GM21447 (cell line): ENCODE results near the gene PPP1R13L.
"Not testable (repeated sequence)": the region's sequence is repeated elsewhere in the genome, so short reads cannot be mapped to it uniquely, and the experiment has no call there.

Experiments used
- ATAC-seq: cut with Tn5 transposase; IDR thresholded peaks from one replicate; pipeline ENCODE4 v1.9.1; 2021; ENCODE audit not compliant: unreplicated experiment

The PPP1R13L gene

DNA sequence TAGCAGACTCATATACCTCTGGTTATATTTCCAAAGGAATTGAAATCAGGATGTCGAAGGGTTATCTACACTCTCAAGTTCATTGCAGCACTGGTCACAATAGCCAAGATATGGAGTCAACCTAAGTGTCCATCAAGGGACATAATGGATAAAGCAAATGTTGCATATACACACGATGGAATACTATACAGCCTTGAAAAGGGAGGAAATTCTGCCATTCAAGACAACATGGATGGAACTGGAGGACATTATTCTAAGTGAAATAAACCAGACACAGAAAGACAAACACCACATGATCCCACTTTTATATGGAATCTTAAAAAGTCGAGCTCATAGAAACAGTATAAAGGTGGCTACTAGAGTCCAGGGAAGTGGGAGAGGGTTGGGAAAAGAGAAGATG, 32.5 kb upstream of the PPP1R13L start:
- ATAC-seq: no peak

DNA sequence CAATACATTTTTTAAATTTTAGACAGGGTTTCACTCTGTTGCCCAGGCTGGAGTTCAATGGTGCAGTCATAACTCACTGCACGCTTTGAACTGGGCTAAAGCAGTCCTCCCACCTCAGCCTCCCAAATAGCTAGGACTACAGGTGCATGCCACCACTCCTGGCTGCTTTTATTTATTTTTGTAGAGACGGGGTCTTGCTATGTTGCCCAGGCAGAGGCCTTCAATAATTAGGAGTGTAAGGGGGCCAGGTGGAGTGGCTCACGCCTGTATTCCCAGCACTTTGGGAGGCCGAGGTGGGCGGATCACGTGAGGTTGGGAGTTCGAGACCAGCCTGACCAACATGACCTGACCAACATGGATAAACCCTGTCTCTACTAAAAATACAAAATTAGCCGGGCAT, 27.7 kb upstream of the PPP1R13L start:
- ATAC-seq: not testable (repeated sequence)

DNA sequence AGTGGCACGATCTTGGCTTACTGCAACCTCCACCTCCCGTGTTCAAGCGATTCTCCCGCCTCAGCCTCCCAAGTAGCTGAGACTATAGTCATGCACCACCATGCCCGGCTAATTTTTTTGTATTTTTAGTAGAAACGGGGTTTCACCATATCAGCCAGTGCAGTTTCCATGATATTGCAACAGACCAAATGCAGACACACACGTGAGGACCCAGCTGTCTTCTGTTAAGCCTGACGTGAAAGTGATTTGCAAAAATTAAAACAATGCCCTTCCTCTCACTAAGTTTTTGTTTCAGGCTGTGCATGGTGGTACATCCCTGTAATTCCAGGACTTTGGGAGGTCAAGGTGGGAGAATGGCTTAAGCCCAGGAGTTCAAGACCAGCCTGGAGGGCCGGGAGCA, 26.1 kb upstream of the PPP1R13L start:
- not testable (repeated sequence) for ATAC-seq

DNA sequence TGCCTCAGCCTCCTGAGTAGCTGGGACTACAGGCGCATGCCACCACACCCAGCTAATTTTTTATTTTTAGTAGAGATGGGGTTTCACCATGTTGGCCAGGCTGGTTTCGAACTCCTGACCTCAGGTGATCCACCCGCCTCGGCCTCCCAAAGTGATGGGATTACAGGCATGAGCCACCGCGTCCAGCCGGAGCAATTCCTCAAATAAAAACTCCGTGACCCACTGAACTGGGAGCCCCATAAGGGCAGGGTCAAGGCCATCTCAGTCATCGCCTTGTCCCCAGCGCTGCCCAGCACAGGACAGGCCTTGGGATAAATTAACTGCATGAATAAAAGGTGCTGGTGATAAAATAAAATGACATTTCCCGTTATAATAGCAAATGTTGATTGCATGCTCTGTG, 25.0 kb upstream of the PPP1R13L start:
- ATAC-seq: not testable (repeated sequence)

DNA sequence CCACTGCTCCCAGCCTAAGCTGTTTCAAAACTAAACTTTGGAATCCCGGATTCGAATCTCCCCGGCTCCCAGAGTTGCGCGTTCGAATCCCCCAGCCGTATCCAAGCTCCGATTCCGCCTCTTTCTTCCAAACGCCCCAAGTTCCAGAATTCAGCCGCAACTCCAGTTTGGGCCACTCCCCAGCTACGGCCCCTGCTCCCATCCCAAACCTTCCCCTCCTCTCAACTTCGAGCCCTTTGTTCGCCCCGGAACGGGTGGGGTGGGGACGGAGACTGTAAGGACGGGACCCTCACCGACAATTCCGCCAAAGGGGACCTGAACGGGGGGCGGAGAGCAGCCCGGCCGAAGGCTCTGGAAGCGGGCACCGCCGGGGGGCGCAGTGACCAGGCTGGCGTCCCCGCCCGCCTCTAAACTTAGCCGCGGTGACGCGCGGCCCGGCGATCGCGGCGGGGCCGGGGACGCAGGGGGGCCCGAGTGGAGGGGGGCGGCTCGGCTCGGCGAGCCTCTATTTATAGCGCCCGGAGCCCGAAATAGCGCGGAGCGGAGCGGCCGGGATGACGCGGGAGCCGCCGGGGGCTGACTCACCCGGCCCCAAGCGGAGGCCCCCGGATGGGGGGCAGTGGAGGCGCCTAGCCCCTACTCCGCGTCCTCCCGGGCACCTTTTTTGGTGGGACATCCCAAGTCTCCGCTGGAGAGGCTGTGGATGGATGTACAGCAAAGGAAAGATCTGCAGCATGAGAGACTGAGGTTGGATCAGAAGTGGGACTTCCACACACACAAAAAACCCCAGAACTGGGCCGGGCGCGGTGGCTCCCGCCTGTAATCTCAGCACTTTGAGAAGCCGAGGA, 23.7 kb upstream of the PPP1R13L start:
- ATAC-seq: no peak

DNA sequence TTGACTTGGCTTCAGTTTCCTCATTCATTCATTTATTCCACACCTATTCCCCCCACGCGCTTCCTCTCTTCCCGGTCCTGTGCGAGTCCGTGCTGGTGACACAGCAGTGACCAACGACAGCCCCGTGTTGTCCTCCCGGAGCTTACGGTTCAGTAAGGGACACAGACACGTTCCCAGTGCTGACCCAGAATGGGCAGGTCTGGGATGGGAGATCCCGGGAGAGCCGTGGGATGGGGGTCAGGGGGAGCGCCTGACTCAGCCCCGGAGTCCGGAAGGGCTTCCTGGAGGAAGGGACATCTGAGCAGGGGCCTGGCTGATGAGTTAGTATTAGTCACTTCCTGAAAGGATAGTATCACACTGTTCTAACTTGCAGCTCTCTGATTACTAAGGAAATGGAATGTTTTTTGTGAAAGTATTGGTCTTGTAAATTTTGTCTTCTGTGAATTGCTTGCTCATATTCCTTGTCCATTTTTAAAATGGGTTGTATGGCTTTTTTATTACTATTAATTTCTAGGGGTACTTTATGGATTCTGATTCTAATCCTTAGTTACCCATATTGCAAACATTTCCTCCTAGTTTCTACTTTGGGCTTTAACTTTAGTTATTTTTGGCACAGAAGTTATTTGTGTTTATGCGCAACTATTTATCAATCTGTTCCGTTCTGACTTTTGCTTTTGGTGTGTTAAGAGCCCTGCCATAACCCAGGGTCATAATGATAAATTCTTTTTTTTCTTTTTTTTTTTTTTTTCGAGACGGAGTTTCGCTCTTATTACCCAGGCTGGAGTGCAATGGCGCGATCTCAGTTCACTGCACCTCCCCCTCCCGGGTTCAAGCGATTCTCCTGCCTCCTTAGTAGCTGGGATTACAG, 19.6 kb upstream of the PPP1R13L start:
- no peak for ATAC-seq

DNA sequence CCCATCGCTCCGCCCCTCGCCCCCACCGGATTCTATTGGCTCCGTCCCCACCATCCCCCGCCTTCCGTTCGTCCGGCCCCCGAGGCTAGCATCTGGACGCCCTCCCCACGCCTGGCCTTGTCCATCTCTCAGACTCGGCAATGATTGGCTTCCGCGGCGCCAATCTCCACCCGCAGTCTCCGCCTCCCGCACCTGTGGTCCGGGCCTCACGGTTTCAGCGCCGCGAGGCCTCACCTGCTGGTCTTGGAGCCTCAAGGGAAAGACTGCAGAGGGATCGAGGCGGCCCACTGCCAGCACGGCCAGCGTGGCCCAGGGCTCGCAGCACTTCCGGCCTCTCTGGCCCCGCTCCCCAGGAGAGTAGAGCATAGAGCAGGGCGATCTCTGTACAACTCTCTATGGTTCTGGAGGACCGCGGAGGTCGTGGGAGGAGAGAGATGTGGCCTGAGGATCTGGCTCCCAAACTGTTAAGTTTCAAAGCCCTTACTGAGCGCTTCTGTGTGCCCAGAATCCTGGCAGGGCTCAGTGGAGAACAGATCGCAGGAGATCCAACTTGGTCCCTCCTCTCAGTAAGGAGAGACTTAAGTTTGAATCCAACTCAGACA, 18.8 kb upstream of the PPP1R13L start, which contains the start of gene ERCC1:
TSS of gene ERCC1 (minus strand) at position 329 of the 602 bp plus-strand sequence. CDS start 543 bp downstream, outside the sequence.
- ATAC-seq: peak; percentile 58

DNA sequence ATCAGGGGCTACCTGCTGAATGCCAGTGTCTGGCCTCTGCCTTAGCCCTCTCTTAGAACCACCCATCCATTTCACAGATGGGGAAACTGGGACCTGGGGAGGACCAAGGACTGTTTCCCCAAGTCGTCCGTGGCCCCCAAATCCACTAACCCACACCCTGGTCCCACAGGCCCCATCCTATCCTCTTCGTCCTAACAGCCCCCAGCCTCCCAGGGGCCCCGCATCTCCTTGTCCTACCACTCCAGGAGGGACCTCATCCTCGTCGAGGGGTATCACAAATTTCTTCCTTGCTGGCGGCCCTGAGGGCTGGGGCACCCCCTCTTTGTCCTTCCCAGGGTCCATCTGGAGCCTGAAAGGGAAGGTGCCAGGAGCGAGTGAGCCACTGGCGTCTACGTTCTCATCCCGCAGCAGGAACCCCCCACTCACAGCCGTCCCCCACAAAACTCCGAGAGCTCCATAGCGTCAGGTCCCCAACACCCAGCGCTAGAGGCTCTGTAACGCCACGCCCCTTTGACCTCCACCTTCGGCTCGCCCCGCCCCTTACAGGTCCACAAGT, 18.2 kb upstream of the PPP1R13L start:
- ATAC-seq: no peak

DNA sequence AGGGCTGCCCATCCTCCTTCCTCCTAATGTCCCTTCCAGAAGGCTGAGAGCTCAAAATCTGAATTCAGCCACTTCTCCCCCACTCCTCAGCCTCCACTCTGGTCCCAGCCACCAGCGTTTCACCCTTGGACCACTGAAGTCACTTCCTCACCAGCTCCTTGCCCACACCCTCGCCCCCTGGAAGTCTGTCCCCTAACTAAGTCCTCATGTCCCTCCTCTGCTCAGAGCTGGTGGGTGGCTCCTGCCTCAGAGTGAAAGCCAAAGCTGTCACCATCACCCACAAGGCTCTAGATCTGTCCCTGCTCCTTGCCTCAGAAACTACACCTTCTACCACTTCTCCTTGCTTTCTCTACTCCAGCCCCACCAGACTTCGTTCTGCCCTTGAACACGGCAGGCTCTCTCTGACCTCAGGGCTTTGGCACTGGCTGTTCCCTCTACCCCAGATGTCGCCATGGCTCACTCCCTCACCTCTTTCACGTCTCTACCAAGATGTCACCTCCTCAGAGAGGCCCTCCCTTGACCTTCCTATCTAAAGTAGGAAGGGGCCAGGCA, 17.2 kb upstream of the PPP1R13L start:
- ATAC-seq: no peak

DNA sequence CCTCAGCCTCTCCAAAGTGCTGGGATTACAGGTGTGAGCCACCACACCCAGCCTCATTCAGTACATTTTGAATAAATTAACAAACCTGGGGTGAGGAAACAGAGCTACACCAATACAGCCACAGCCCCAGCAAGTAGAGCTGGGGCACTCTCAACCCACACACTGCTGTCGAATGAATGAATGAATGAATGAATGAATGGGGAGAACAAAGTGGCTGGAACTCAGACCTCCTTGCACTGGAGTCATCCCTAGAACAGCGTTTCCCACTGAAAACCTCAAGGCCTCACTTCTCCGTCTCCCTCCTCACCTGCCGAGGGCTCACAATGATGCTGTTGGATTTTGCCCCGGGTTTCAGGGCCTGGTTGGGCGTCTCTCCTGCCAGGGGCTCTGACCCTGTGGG, 16.0 kb upstream of the PPP1R13L start:
- no peak for ATAC-seq

DNA sequence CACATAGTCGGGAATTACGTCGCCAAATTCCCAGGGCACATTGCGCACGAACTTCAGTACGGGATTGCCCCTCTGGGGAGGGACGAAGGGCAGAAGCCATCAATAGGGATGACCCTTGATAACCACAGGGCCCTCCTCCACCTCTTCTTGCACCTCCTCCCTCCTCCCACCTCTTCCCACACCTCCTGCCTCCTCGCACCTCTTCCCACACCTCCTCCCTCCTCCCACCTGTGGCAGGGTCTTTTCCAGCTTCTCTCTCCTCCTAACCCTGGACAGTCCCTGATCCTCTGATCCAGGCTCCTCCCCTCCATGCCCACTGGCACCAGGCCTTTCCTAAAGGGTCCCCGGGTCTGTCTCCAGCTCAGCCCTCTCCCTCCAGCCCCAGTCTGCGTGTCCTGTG, 15.5 kb upstream of the PPP1R13L start:
- ATAC-seq: no peak

DNA sequence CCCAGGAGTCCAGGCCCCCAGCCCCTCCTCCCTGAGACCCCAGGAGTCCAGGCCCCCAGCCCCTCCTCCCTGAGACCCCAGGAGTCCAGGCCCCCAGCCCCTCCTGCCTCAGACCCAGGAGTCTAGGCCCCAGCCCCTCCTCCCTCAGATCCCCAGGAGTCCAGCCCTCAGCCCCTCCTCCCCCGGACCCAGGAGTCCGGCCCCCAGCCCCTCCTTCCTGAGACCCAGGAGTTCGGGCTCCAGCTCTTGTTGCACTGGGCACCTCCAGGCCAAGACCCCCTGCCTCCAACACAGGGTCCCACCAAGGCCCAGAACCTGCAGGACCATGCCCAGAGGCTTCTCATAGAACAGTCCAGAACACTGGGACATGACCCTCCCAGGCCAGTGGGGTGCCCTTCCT, 15.0 kb upstream of the PPP1R13L start:
- no peak for ATAC-seq

DNA sequence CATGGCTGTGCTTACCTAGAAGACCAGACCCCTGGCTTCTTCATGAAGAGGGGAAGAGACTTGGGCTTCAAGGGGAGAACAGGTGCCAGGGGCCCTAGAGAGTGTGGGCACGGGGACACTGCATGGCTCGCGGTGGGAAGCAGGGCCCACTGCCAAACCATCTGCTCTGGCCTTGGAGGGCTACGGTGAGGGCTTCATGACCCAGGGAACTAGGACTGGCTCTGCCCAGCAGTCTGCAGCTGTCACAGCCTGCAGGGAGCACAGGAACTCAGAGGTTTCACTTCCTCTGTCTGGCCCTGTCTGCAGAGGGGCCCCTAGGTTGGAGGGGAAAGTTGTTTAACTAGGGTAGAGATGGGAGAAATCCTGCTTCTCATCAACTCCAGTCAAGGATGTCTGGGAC, 14.5 kb upstream of the PPP1R13L start:
- peak; percentile 58 for ATAC-seq

DNA sequence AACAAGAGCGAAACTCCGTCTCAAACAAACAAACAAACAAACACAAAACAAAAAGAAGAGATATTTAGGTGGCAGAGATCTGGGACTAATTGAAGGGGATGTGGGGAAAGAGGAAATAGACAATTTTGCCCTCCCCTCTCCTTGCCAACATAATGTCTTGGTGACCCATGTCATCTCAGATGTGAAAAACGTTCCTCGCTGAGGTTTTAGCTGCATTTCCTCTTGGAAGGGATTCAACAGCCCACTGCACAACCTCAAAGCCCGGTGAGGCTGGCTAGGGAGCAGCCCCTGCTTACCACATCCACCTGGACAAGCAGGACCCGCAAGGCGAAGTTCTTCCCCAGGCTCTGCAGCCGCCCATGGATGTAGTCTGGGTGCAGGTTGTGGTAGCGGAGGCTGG, 13.9 kb upstream of the PPP1R13L start:
- no peak for ATAC-seq

DNA sequence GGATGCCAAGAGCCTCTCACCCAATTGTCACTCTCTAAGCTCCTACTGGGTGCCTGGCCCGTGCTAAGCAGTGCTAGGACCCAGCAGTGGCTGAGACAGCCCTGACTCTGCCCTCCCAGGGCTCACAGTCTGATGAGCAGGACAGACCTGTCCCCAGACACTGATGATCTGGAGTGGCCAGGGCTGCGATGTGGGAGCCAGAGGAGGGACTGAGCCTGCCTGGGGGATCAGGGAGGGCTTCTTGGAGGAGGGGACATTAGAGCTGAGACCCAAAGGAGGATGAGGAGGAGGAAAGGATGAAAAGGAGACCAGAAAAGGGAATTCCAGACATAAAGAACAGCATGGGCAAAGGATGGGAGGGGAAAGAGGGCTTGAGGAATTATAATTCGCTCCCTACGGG, 12.3 kb upstream of the PPP1R13L start:
- ATAC-seq: no peak

DNA sequence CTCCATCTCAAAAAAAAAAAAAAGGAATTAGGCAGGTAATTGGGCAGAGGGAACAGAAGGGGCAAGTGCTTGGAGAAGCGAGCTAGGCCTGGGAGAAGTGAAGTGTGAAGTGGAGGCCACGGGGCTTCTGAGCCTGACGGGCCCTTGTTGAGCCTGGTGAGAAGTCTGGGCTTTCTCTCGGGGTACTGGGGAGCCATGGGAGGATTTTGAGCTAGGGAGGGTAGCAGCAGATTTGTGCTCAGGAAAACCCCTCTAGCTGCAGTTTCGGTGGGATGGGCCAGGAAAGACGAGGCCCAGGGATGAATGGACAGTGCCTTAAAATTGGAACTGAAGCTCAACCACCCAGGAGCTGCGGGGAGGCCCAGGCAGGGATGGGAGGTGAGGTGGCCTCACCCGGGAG, 9.6 kb upstream of the PPP1R13L start:
- no peak for ATAC-seq

DNA sequence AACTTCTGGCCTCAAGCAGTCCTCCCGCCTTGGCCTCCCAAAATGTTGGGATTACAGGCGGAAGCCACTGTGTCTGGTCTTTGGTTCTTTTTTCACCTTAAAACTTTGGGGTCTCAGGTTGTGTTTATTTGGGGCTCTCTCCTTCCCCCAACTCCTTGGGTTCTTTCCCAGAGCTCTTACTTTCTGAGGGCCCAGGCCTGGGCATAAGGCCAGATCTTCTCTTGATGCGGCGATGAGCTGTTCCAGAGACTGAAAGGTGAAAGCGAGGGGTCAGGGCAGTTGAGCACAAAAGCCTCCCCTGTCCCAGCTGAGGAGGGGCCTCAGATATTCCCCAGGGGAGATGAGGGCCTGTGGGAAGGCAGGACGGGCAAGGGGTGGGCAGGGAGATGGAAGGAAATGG, 8.6 kb upstream of the PPP1R13L start:
- no peak for ATAC-seq

DNA sequence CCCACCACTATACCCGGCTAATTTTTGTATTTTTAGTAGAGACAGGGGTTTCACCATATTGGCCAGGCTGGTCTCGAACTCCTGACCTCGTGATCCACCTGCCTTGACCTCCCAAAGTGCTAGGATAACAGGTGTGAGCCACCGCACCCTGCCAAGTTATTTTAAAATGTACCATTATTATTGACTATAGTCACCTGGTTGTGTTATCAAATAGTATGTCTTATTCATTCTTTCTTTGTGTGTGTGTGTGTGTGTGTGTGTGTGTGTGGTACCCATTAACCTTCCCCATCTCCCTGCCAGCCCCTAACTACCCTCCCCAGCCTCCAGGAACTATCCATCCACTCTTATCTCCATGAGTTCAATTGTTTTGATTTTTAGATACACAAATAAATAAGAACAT, 5.5 kb upstream of the PPP1R13L start:
- not testable (repeated sequence) for ATAC-seq

DNA sequence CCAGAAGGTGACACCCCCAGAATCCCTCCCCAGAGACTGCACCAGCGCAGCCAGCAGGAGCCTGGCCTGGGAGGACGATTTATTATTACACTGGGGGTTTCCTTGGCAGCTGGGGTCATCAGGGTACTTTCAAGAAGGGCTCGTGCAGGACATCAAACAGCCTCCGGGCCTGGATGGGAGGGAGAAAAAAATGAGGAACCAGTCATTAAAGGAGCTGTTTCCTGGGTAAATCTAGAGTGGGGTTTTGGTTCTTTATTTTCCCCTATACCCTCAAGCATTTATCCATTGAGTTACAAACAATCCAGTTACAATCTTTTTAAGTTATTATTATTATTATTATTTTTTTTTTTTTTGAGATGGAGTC, 4.7 kb upstream of the PPP1R13L start:
- no peak for ATAC-seq

DNA sequence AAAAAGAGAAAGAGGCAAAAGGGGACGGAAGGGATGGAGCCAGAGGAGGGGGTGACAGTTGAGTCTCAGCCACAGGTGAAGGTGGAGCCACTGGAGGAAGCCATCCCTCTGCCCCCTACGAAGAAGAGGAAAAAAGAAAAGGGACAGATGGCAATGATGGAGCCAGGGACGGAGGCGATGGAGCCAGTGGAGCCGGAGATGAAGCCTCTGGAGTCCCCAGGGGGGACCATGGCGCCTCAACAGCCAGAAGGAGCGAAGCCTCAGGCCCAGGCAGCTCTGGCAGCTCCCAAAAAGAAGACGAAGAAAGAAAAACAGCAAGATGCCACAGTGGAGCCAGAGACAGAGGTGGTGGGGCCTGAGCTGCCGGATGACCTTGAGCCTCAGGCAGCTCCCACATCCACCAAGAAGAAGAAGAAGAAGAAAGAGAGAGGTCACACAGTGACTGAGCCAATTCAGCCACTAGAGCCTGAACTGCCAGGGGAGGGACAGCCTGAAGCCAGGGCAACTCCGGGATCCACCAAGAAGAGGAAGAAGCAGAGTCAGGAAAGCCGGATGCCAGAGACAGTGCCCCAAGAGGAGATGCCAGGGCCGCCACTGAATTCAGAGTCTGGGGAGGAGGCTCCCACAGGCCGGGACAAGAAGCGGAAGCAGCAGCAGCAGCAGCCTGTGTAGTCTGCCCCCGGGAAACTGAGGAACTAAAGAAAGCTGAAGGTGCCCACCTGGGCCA, 4.1 kb upstream of the PPP1R13L start:
- no peak for ATAC-seq
